HG02870 (cell line): Measurements from ENCODE around the gene MTMR12.
"Not testable (repeated sequence)": the region's sequence is repeated elsewhere in the genome, so short reads cannot be mapped to it uniquely, and the experiment has no call there.

Experiments used
- ATAC-seq: cut with Tn5 transposase; IDR thresholded peaks from one replicate; pipeline ENCODE4 v1.9.1; 2021; ENCODE audit warnings: mild to moderate bottlenecking, moderate library complexity; ENCODE audit not compliant: unreplicated experiment

The MTMR12 gene

GRCh38 chr5:32299059-32299677 lies 13.6 kb downstream of the MTMR12 start:
- no peak for ATAC-seq

- ATAC-seq = no peak
Measured at GRCh38 chr5:32298059-32298415, 14.7 kb downstream of the MTMR12 start.

- peak; percentile 44 for ATAC-seq
Measured at GRCh38 chr5:32297181-32298058, 15.3 kb downstream of the MTMR12 start.

- ATAC-seq = not testable (repeated sequence)
Measured at GRCh38 chr5:32295966-32296772, 16.6 kb downstream of the MTMR12 start.

- ATAC-seq = no peak
Measured at GRCh38 chr5:32291591-32291990, 21.1 kb downstream of the MTMR12 start.

GRCh38 chr5:32290922-32291321 lies 21.8 kb downstream of the MTMR12 start:
- ATAC-seq = peak; percentile 65

GRCh38 chr5:32290501-32290900 lies 22.2 kb downstream of the MTMR12 start:
- ATAC-seq = not testable (repeated sequence)

GRCh38 chr5:32289986-32290385 lies 22.8 kb downstream of the MTMR12 start:
- ATAC-seq = not testable (repeated sequence)

- not testable (repeated sequence) for ATAC-seq
Measured at GRCh38 chr5:32288135-32288534, 24.6 kb downstream of the MTMR12 start.

GRCh38 chr5:32287525-32287924 lies 25.2 kb downstream of the MTMR12 start:
- not testable (repeated sequence) for ATAC-seq

GRCh38 chr5:32285510-32286138 lies 27.1 kb downstream of the MTMR12 start:
- ATAC-seq = no peak

GRCh38 chr5:32283539-32284377 lies 29.0 kb downstream of the MTMR12 start:
- ATAC-seq = peak; percentile 41

GRCh38 chr5:32283061-32283460 lies 29.7 kb downstream of the MTMR12 start:
- no peak for ATAC-seq

GRCh38 chr5:32282633-32283032 lies 30.1 kb downstream of the MTMR12 start:
- ATAC-seq = no peak

GRCh38 chr5:32281378-32282133 lies 31.2 kb downstream of the MTMR12 start:
- not testable (repeated sequence) for ATAC-seq

- peak; percentile 84 for ATAC-seq
Measured at GRCh38 chr5:32280656-32281081, 32.1 kb downstream of the MTMR12 start.

GRCh38 chr5:32279786-32280185 lies 33.0 kb downstream of the MTMR12 start:
- no peak for ATAC-seq

- no peak for ATAC-seq
Measured at GRCh38 chr5:32279223-32279622, 33.5 kb downstream of the MTMR12 start.

- ATAC-seq = no peak
Measured at GRCh38 chr5:32278406-32278805, 34.3 kb downstream of the MTMR12 start.
